Psoas muscle (tissue), 8 donors: ENCODE data around the gene TTLL11. TPM values are rescaled to one million over a fixed set of nuclear protein-coding genes. Genes with fewer than 3 reads are reported as not detected.

Experiments
- ATAC-seq, 4 donors: fragments of 200-7000 bp; cut with Tn5 transposase; one replicate each; pipeline ENCODE4 v1.9.1; 2020; ENCODE audit warnings: moderate library complexity in 3 of 4, mild to moderate bottlenecking in 2 of 4
- DNase-seq, 2 donors: peaks; one replicate each; pipeline ENCODE4 v3.0.0-alpha.2; 2020
- H3K27ac ChIP-seq: fragments of 200-600 bp; one replicate; pipeline ENCODE4 v1.8.0; 2022
- H3K27me3 ChIP-seq, 3 donors: fragments of 200-600 bp in 1 of 3; one replicate each; pipeline versions ENCODE4 v1.6.1 to v1.8.0; 2013 to 2022; ENCODE audit warnings: low read length in 2 of 3, mild to moderate bottlenecking in 2 of 3, moderate library complexity in 1 of 3; ENCODE audit not compliant: insufficient read depth in 3 of 3
- H3K36me3 ChIP-seq, 2 donors: fragments of 200-600 bp in 1 of 2; one replicate each; pipeline versions ENCODE4 v1.6.1 to v1.8.0; 2013 to 2022; ENCODE audit warnings: low read depth in 1 of 2, mild to moderate bottlenecking in 1 of 2, moderate library complexity in 1 of 2; ENCODE audit not compliant: insufficient read depth in 1 of 2
- H3K4me1 ChIP-seq: fragments of 200-600 bp; one replicate; pipeline ENCODE4 v1.8.0; 2022
- H3K4me3 ChIP-seq: fragments of 200-600 bp; one replicate; pipeline ENCODE4 v1.8.0; 2022; ENCODE audit warnings: mild to moderate bottlenecking
- H3K9me3 ChIP-seq: fragments of 200-600 bp; one replicate; pipeline ENCODE4 v1.8.0; 2022
- CTCF ChIP-seq: fragments of 200-600 bp; IDR thresholded peaks from one replicate; pipeline ENCODE4 v1.8.0; 2022; ENCODE audit warnings: antibody characterized with exemption
- WGBS, 3 donors: extraction: QIAGEN DNeasy Blood & Tissue Kit; methylation state at CpG; one replicate each; pipeline versions ENCODE4 v1.1.6 to v1.1.7; 2013; 5-methylcytosine and 5-hydroxymethylcytosine counted together
- intact Hi-C, 2 donors: fragments of 100-400 bp; cut with DNase I; formaldehyde crosslinking; loops; one replicate each; pipeline versions ENCODE4 v1.11.0 to v1.14.2; 2022
- polyA plus RNA-seq, 3 donors: library from polyadenylated mRNA; stranded (reverse); fragments of 200-250 nt; gene quantifications; one replicate each; pipeline ENCODE4 v1.2.3, GENCODE V29; 2013
- total RNA-seq, 4 donors: library from RNA; stranded (reverse); fragmentation: NEBNext Ultra II Directional in 2 of 4; extraction: Animal tissue kit (Norgen Biotek cat#: 25700) in 2 of 4; gene quantifications; one replicate each; pipeline versions ENCODE4 v1.2.1 to v1.2.4, GENCODE V29; 2021 to 2023
- donor health status: healthy with polysubstance abuse.
- donor health status: DM: no; HTN: no; CAD: no; lungs with moderate emphysema.
- donor health status: Bipolar disorder and iron deficiency.
- donor health status: healthy.
- donor health status: DM: yes; HTN: yes; CAD: no.
- donor health status: DM: no; HTN: no; CAD: no.
- donor health status: DM: no; HTN: no; CAD: no.
- donor health status: DM: yes; HTN: yes; CAD: no.

TTLL11 gene
- total and polyA plus RNA-seq, 7 donors, result 15.1 to 56.4 (median 19.3) TPM

DNA sequence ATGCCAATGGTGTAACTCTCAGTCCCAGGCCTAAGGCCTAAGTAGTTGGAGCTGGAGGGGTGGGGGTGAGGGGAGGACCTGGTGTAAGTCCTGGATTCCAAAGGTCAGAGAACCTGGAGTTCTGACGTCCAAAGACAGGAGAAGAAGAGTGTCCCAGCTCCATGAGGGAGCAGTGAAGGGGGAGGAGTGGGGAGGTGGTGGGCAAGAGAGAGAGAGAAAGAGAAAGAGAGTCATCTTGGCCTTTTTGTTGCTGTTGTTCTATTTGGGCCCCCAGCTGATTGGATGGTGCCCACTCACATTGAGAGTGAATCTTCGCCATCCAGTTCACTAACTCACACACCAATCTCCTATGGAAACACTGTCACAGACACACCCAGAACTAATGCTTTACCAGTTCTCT is 242.7 kb downstream of the TTLL11 start:
- ATAC-seq (no peak), DNase-seq (no peak)
- no peaks in the 10 kb centered on the region for H3K9me3 ChIP-seq
- no peaks in the 10 kb centered on the region for H3K27me3 ChIP-seq
- peaks cover 12% of the 10 kb centered on the region for H3K4me1 ChIP-seq
- H3K36me3 ChIP-seq, result no peaks in the 10 kb centered on the region
- TF ChIP-seq CTCF, result no peak
- no peak overlapping the region for H3K27ac ChIP-seq
- intact Hi-C loops, result no loop called here
- no peak overlapping the region for H3K4me3 ChIP-seq
- WGBS, 3 donors, result 90 to 94% (median 92%) methylated on average over 2 of the region's 2 CpGs

- 74 to 95% (median 85%) methylated on average over 4 of the region's 4 CpGs for whole genome bisulfite sequencing, 3 donors
- Histone ChIP-seq H3K36me3 (no peaks in the 10 kb centered on the region), H3K9me3 (no peaks in the 10 kb centered on the region), H3K4me1 (peaks cover 13% of the 10 kb centered on the region), H3K27ac (no peak overlapping the region), H3K4me3 (no peak overlapping the region), H3K27me3 (no peaks in the 10 kb centered on the region)
- no peak for TF ChIP-seq CTCF
- DNase-seq, result no peak
- ATAC-seq, result no peak
- intact Hi-C loops, result no loop called here
Measured at GRCh38 chr9:121849554-121849953, 243.6 kb downstream of the TTLL11 start.

DNA sequence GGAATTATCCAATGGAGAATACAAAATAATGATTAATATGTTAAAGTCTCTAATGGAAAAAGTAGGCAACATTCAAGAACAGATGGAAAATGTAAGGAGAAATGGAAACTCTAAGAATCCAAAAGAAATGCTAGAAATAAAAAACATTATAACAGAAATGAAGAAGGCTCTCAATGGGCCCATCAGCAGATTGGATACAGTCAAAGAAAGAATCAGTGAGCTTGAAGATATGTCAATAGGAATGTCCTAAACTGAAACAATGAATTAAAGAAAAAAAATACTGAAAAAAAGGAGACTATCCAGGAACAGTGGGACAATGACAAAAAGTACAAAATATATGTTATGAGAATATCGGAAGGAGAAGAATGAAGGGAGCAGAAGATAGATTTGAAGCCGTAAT is 248.5 kb downstream of the TTLL11 start:
- Histone ChIP-seq H3K4me3 (no peak overlapping the region), H3K4me1 (peaks cover 11% of the 10 kb centered on the region), H3K36me3 (no peaks in the 10 kb centered on the region), H3K27me3 (no peaks in the 10 kb centered on the region), H3K27ac (no peak overlapping the region), H3K9me3 (no peaks in the 10 kb centered on the region)
- TF ChIP-seq CTCF, result no peak
- intact Hi-C loops, result no loop called here
- DNase-seq (no peak), ATAC-seq (no peak)
- WGBS, 3 donors, result 50 to 100% (median 72%) methylated on average over 2 of the region's 2 CpGs

GRCh38 chr9:121844098-121844497 is 249.0 kb downstream of the TTLL11 start:
- Histone ChIP-seq H3K27me3 (no peaks in the 10 kb centered on the region), H3K4me3 (no peak overlapping the region), H3K4me1 (peaks cover 11% of the 10 kb centered on the region), H3K36me3 (no peaks in the 10 kb centered on the region), H3K27ac (no peak overlapping the region), H3K9me3 (no peaks in the 10 kb centered on the region)
- intact Hi-C loops, result no loop called here
- WGBS, 3 donors, result 62 to 67% (median 64%) methylated on average over 2 of the region's 2 CpGs
- no peak for TF ChIP-seq CTCF
- DNase-seq (no peak), ATAC-seq (no peak)

DNA sequence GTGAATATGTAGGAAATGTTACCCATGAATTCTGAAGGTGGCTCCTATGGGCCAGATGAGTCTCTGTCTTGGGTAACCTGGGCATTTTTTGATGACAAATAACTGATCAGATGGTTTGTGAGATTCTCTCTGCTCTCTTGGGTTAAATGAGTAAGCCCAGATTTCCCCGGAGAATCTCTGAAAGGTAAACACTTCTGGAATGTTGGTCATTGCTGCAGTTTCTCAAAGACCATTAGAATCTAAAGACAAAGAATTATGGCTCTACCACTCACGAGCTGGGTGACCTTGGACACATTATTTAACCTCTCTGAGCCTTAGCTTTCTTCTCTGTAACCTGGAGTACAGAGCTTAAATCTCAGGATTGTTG is 250.5 kb downstream of the TTLL11 start:
- Histone ChIP-seq H3K27me3 (no peaks in the 10 kb centered on the region), H3K9me3 (no peaks in the 10 kb centered on the region), H3K4me3 (no peak overlapping the region), H3K36me3 (no peaks in the 10 kb centered on the region), H3K4me1 (peaks cover 11% of the 10 kb centered on the region), H3K27ac (no peak overlapping the region)
- no peak for TF ChIP-seq CTCF
- intact Hi-C loops, result no loop called here
- no peak for ATAC-seq
- WGBS, 3 donors, result 79 to 88% (median 82%) methylated on average over 2 of the region's 2 CpGs
- no peak for DNase-seq
